B cell (primary cell): ENCODE measurements around the gene STK40.

Source experiments
- CTCF ChIP-seq: fragments of 200-600 bp; IDR thresholded peaks from one replicate; pipeline ENCODE4 v1.8.0; 2022; ENCODE audit warnings: antibody characterized with exemption, mild to moderate bottlenecking
- EZH2 ChIP-seq: IDR thresholded peaks from 2 replicates; pipeline ENCODE4 v1.6.1; 2012; ENCODE audit warnings: borderline replicate concordance, low read depth, mild to moderate bottlenecking, moderate library complexity, low read length; ENCODE audit not compliant: insufficient read depth, poor library complexity, severe bottlenecking

GRCh38 chr1:36406440-36406839 lies 20.7 kb upstream of the STK40 start:
- TF ChIP-seq EZH2: no peak
- TF ChIP-seq CTCF: no peak
